Measurements from ENCODE around the gene PLB1.

GRCh38 chr2:28661589-28662001 is 165.7 kb downstream of the PLB1 start:
- TF ChIP-seq POLR2A (IDR thresholded peaks at IDR 0.05; ENCODE audit: low read depth, low read length) (no peak), POLR2AphosphoS5 (IDR thresholded peaks at IDR 0.05; ENCODE audit: low read depth, low read length) (no peak), TAF1 (IDR thresholded peaks at IDR 0.05; ENCODE audit: borderline replicate concordance, low read depth, low read length) (no peak)

Data from GM12892 (cell line).